Melanocyte of skin (primary cell): ENCODE measurements around the gene CDH16. TPM values are rescaled to one million over a fixed set of nuclear protein-coding genes. Genes with fewer than 3 reads are reported as not detected.

Source experiments
- total RNA-seq, 2 donors: library from RNA; depleted of rRNA; stranded (reverse); fragments of >200 nt; gene quantifications; 2 replicates each; pipeline ENCODE4 v1.2.3, GENCODE V29; 2012

CDH16 gene
- not detected for total RNA-seq

GRCh38 chr16:66918803-66919568 lies at the start of gene CDH16:
CDH16 (minus strand) TSS chr16:66918885; CDS start chr16:66918065, 820 bp downstream.

DNA sequence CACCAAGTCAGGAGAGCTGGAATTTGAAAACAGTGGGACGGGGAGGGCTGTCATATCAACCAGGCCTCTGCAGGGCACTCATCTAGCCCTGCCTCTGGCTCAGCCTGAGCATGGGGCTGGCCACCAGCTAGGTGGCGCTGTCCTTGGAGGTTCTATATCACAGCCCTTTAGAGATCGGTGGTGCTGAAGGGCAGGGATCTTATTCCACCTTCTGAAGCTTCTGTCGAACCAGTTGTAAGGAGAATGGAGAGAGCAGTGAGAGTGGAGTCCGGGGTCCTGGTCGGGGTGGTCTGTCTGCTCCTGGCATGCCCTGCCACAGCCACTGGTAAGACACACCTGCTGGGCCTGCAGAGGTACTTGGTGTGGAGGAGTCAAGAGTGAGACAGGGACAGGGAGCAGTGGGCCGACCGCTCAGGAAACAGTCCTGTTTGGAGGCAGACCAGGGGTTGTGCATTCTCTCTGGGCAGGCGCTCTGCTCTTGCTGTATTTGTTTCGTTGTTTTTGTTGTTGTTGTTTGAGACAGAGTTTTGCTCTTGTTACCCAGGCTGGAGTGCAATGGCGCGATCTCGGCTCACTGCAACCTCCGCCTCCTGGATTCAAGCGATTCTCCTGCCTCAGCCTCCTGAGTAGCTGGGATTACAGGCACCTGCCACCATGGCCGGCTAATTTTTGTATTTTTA lies 42.5 kb upstream of the CDH16 start, which contains the start of gene CES3:
TSS of gene CES3 (plus strand) at position 202 of the 680 bp plus-strand sequence. CDS start at position 244, 42 bp downstream.

DNA sequence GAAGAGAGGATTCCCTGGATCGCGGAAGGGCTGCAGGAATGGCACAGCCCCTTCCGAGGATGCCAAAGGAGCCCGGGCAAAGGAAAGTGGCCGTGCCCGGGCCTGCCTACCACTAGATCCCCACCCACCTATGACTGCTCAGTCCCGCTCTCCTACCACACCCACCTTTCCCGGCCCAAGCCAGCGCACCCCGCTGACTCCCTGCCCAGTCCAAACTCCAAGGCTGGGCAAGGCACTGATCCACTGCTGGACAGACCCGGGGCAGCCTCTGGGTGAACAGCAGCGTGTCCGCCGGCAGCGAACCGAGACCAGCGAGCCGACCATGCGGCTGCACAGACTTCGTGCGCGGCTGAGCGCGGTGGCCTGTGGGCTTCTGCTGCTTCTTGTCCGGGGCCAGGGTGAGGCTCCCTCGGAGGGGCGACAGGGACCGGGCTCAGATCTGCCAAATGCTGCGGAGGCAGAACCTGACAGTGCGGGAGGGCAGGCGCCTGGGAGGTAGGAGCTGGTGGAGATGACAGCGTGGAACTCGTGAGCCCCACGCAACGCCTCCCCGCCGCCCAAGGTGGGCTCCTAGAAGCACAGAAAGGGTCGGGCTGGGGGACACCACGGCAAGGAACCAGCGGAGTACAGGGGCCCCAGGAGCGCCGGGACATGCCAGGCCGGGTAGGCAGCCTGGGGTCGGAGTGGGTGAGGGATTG lies 16.8 kb upstream of the CDH16 start, which contains the start of gene CES2:
TSS of gene CES2 (plus strand) at position 203 of the 698 bp plus-strand sequence. CDS start at position 323, 120 bp downstream.

GRCh38 chr16:66934138-66934838 lies 15.6 kb upstream of the CDH16 start, which contains the start of gene CIAO2B:
CIAO2B (minus strand) TSS chr16:66934402; CDS start chr16:66934364, 38 bp downstream.

DNA sequence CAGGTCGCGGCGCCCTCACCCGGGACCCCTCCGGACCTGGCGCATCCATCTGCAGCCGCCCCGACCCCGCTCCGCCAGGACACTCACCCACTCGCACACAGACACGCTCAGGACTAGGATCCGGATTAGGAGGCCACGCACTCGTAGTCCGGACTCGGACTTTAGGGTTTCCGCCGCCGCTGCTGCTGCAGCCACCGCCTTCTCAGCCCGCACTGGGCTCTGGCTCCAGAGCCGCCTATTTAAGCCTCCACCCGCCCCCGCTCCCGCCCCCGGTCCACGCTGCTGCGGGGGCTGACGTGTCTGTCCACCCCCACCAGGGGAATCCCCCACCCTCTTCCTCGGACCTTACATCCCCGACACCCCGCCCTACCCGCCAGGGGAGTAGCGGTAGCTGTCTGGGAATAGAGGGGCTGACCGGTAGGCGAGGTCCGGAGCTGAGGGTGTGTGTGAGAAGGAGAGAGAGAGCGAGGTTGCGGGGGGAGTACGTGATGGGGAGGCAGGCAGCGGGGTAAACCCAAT lies 6.7 kb upstream of the CDH16 start, which contains the start of gene RRAD:
TSS of gene RRAD (minus strand) at position 214 of the 519 bp plus-strand sequence. CDS start 356 bp downstream, outside the sequence.

GRCh38 chr16:66880288-66881013 lies 38.2 kb downstream of the CDH16 start, which contains the start of gene PDP2:
PDP2 (plus strand) TSS chr16:66880515; CDS start chr16:66884285, 3,770 bp downstream.

Other genes with a start within 250 kb of the CDH16 start
- gene CMTM4, start 222.1 kb downstream of the CDH16 start, total RNA-seq = 10 to 100 TPM; 28.0 to 34.1 TPM
- gene DYNC1LI2, start 167.3 kb downstream of the CDH16 start, total RNA-seq = 100 to 1,000 TPM; 112 to 203 TPM
- gene TERB1, start 117.3 kb downstream of the CDH16 start, total RNA-seq = under 1 TPM; under 0.01 TPM
- 100 to 1,000 TPM in 1 of 2 donors, 10 to 100 TPM in 1; 69.5 to 104 TPM for gene NAE1, start 87.9 kb downstream of the CDH16 start, total RNA-seq
- not detected for gene CA7, start 74.5 kb downstream of the CDH16 start, total RNA-seq
- 10 to 100 TPM in 1 of 2 donors, 1 to 10 TPM in 1; 8.9 to 15.7 TPM for gene PDP2, start 38.4 kb downstream of the CDH16 start, total RNA-seq
- gene RRAD, start 6.7 kb upstream of the CDH16 start, total RNA-seq = under 1 TPM in 1 of 2 donors, not detected in 1; 0.33 TPM
- gene CIAO2B, start 15.5 kb upstream of the CDH16 start, total RNA-seq = 100 to 1,000 TPM; 123 to 191 TPM
- gene CES2, start 16.6 kb upstream of the CDH16 start, total RNA-seq = 10 to 100 TPM; 23.0 to 25.1 TPM
- 1 to 10 TPM in 1 of 2 donors, under 1 TPM in 1; under 0.01 to 1.0 TPM for gene CES3, start 42.4 kb upstream of the CDH16 start, total RNA-seq
- 1 to 10 TPM in 1 of 2 donors, under 1 TPM in 1; 0.69 to 1.3 TPM for gene CES4A, start 69.7 kb upstream of the CDH16 start, total RNA-seq
- gene CBFB, start 110.3 kb upstream of the CDH16 start, total RNA-seq = 100 to 1,000 TPM in 1 of 2 donors, 10 to 100 TPM in 1; 81.2 to 118 TPM
- gene PHAF1, start 191.1 kb upstream of the CDH16 start, total RNA-seq = 10 to 100 TPM; 16.5 to 17.3 TPM
- 10 to 100 TPM; 11.3 to 14.8 TPM for gene B3GNT9, start 232.1 kb upstream of the CDH16 start, total RNA-seq
- gene TRADD, start 241.0 kb upstream of the CDH16 start, total RNA-seq = 10 to 100 TPM; 23.1 to 24.0 TPM
- 10 to 100 TPM; 11.3 to 13.8 TPM for gene FBXL8, start 241.1 kb upstream of the CDH16 start, total RNA-seq
- 10 to 100 TPM; 27.6 to 66.4 TPM for gene HSF4, start 245.9 kb upstream of the CDH16 start, total RNA-seq